HG03521 (cell line): ENCODE data around the gene LRRC72.
"Not testable (repeated sequence)": the region's sequence is repeated elsewhere in the genome, so short reads cannot be mapped to it uniquely, and the experiment has no call there.

Source experiments
- ATAC-seq: cut with Tn5 transposase; IDR thresholded peaks from one replicate; pipeline ENCODE4 v1.9.1; 2021; ENCODE audit warnings: mild to moderate bottlenecking, moderate library complexity; ENCODE audit not compliant: unreplicated experiment

The LRRC72 gene

DNA sequence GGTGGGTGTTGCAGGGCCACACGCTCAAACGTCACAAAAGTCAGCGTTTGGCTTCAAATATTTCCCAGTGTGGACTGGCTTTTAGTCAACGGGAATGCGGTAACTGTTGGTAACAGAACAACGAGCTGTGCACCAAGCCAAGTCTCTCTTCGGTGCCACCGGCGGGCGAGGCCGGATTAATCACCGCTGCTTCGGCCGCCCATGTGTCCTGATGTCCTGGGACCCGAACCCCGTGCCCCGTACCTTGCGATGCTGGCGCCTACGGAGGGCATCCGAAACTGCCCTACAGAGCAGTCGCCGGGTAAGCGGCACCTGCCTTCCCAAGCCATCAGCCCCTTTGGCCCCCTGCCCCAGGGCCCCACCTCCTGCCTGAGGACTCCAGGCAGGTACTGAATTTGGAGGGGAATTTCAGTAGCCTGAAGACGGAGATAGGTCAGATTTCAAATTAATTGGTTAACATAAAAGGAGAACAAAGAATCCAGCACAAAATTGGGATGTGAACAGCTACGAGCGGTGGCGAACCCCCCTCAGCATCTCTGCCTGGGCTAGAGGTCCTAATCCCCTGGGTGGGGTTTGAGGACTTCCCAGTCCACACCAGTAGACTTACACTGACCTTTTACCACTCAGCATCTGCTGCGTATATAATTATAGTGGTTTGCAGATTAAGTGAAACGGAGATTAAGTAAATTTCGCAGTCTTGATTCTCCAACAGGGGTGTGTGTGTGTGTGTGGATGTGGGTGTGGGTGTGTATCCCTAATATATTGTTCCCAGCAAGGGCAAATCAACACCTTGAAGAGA lies at the start of gene LRRC72:
Gene LRRC72, plus strand, starts transcription at position 84 of the 799 bp plus-strand sequence. Its CDS starts 128 bp downstream, at position 212.
- ATAC-seq: no peak

DNA sequence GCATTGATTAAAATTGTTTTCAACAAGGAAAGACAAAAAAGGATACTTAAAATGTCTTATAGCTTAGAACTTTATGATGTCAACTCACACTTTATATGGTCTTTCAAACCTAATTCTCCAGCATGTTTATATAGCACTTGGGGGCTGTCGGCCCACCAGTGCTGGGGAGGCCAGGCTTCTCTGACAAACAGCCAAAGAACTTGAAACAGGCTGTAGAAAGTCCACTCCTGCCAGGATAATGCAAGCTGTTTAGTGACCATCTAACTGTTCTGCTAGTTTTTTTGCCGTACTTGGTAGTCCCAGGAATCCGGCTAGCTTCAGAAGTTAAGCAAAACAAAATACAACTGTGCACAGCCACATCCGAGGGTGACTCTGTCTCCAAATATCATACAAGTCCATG lies 47.5 kb upstream of the LRRC72 start:
- no peak for ATAC-seq

DNA sequence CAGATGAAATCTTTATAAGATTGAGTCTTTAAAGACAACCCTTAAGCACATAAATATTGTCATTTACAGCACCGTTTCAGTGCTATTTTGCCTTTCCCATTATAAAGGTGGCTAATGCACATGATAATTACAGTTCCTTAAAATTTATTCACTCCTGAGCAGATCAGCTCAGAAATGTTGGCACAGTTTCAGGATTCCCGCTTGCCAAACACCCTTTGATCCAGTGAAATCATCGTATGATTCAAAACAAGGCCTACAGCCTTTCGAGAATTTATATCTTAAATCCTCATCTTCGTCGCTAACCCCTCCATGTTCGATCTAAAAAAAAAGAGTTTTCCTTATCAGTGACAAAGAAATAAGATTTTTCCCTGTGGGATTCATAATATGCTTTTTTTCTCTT lies 47.0 kb upstream of the LRRC72 start:
- no peak for ATAC-seq

DNA sequence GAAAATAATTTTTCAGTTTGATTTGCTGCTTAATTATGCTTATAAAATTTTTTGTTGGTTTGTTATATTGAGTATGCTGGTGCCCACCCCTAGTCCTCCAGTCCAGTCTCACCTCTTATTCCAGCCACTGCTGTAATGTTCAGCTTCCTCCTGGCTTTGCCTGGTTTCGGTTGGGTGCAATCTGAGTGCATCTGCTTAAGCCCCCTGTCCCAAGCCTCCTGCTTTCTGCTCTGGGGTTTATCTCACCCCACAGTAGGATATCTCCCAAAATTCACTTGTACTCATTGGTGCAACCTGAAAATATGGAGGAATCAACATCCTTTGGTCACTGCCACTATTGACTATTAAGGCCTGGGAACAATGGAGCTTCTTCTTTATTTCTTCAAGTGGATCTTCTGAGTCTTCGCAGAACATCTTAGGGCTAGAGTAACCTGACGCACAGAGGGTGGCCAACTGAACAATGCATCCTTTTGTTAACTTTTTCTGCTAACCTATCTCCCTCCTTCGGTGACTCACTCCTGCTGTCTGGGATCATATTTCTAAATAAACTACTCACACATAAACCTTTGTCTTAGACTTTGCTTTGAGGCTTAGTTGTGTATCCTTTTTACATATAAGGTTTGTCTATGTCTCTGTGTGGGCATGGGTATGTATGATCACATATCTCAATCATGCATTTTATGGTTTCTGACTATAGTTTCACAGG lies 42.0 kb upstream of the LRRC72 start:
- no peak for ATAC-seq

DNA sequence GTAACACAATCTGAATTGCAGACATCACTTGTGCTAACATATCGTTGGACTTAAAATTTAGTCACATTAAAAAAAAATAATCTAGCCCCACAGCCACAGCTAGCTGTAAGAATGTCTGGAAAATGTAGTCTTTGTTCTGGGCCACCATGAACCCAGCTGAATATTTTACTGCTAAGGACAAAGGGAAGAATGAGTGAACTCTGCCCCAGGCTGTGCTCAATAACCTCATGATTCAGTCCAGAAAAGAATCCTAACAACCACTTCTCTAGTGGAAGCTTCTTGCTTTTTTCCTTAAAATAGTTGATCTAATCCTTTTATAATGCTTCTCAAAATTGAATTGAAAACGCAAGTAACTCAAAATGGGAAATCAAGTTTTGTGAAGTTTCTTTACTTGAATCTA lies 35.5 kb upstream of the LRRC72 start:
- no peak for ATAC-seq

DNA sequence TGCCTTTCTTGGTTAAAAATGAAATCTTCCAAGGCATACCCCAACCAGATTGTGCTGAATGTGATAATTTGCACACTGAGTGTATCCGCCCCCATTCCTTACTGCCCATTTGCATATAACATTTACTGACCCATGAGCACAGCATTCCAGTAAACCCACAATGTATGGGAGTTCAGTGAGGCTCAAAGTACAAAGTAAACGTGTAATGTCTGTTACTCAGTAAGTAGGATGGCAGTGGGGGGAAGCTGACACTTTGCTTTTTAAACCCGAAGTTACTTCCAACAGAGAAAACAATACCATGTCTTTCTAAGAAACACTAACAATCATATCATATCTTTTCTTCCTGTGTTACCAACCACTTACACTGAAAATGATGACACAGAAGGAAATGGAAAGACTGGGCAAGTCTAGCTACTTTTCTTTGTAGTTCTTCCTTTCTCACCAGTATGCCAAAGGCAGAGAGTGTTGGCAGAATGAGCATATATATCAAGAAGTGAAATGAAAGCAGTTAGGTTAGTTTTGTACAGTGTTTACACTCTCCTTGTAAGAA lies 34.0 kb upstream of the LRRC72 start:
- no peak for ATAC-seq

DNA sequence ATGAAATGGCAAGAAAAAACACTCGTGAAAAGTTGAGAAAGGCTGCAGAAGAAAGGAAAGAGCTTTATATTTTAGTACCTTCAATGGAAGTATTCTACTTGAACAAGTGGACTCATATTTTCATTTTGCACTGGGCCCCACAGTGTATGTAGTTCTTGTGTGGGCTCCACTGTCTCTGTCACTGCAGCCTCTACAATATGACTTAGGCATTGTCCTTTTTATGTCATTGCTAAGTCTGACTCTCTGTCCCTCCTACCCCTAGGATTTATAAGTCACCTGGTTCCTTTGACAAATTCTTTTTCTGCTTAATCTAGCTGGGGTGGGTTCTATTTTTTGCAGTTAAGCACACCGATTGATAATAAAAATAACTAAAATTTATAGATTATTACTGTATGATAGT lies 33.4 kb upstream of the LRRC72 start:
- no peak for ATAC-seq

DNA sequence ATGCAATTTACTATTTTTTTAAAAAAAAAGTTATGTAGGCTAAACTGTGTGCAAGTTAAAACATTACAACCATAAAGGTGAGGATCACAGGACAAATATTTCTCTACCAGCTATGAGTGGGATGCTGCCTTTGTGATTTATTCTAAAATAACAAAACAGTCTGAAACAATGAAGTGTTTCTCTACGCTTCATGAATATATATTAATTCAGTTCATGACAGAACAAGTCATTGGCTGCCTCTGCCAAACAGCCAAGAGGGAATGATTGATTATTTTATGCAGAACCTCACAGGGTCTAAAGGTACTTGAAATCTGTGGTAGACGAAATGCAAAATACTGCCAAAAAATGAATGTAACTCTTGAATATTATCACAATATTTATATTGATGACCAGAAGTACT lies 32.1 kb upstream of the LRRC72 start:
- no peak for ATAC-seq

DNA sequence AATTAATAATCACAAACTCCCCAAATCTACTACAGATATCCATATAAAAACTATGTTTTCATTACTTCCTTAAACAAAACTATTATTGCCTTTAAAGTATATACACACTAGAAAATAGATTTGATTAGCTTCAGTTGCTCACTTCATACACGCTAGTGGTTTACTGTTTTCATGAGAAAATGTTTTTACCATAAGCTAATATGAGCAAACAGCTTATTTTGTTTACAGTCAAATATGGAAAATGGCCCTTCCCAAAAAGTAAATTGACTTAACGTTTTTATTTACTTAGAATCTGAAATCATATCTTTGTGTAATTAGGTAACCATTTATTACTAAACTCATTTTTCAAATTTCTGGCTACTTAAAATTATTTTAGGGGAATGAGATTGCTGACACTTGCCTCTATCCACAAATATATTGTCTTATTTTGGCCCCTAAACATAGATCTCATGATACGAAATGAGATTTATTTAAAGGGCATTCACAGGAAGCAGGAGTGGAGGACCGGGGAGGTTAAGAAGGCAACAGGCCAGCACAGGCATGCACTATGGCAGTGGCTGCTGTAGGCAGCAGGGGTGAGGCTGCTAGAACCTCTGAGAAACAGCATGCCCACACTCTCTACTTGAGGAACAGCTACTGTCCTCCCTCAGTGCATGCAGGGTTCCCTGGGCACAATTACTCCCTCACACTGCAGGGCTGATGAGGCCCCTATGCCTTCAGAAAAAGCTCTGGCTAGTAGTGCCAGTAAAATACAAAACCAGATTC lies 31.5 kb upstream of the LRRC72 start:
- ATAC-seq: no peak

DNA sequence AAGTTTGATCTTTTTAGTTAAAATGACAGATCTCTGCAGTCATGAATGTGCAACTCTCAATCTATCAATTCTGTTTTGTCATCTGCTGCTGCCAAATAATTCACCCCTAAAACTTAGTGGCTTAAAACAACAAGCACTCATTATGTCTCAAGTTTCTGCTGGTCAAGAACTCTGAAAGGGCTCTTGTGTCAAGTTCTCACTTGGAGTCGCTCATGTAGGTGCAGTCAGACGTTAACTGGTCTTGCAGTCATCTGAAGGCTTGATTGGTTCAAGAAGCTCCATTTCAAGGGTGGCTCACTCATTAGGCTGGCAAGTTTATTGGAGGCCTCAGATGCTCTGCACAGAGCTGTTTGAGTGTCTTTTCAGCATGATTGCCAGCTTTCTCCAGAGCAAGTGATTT lies 28.5 kb upstream of the LRRC72 start:
- ATAC-seq: no peak

DNA sequence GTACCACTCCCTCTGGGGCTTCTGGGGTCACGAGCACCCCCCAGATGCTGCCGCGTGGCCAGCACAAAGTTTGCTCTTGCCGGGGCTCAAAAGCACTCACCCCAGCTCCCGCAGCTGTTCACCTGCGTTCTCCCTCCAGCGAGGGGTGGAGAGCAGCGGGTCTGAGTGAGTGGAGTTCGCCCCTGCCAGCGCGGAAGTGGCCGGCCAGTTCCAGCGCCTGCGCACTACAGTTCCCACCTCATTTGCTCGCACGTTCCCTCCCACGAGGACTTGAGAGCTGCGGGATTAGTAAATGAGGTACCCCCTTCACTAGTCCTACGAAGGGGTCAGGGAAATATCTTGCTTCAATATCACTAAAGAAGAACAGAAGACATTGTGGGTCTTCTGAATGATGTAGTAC lies 24.3 kb upstream of the LRRC72 start:
- ATAC-seq: no peak

DNA sequence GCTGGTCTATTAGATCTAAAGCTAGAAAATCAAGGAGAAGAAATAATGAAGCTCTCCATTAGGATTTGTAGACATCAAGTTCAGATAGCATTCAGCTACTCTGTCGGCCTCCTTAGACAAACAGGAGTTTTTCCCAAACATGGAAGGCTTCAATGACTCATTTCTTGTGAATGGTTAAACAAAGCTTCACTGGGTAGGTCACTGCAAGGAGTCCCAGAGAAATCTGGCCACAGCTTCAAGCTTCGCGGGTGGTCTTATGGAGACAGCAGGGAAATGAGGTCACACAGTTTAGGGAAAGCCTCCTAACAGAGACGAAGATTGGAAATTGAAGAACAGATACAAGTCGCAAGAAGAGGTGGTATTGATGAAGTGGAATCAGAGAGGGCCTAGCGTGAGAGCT lies 22.6 kb upstream of the LRRC72 start:
- no peak for ATAC-seq

DNA sequence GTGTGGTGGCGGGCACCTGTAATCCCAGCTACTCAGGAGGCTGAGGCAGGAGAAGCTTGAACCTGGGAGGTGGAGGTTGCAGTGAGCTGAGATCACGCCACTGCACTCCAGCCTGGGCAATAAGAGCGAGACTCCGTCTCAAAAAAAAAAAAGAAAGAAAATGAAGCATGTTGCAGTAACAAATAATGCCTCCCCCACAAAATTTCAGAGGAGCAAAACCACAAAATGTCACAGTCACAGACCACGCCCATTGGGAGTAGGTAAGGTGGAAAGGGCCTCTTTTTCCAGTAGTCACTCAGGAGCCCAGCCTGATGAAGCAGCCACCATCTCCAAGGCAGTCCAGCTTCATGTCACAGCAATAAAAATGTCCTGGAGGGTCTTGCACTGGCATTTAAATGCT lies 20.2 kb upstream of the LRRC72 start:
- not testable (repeated sequence) for ATAC-seq

DNA sequence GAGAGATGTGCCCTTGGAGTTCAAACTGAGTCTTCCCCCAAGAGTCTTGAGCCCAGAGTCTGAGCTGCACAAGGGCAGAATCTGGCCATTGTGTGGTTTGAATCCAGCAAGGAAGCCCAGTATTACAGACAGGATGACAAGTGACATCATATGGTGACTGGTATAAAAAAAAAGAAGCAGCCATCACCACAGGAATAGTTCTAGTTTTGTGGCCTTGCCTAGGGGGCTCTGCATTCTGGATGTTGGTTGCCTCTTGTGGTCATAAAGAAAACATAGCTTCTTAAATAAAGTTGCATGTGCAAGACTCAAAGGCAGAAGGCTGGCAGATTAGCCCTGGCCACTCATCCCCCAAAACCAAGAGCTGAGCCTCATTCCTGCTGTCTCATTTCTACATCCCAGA lies 16.8 kb upstream of the LRRC72 start:
- ATAC-seq: no peak

DNA sequence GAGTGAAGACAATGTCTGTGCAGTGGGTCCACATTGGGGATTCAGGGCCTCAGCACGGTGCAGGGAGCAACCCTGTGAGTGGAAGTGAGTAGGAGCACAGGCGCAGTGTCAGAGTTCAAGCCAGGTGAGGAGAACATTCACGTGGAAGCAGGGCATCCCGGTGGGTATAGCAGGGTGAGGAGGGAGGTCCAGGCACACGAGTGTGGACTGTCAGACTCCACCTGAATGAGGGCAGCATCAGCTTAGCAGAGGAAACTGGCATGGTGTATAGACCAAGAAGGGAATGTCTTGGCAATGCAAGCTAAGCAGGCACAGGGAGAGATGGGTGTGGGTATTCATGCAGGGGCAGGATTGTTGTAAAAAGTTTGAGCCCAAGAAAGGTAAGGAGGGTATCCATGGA lies 15.3 kb upstream of the LRRC72 start:
- ATAC-seq: no peak

DNA sequence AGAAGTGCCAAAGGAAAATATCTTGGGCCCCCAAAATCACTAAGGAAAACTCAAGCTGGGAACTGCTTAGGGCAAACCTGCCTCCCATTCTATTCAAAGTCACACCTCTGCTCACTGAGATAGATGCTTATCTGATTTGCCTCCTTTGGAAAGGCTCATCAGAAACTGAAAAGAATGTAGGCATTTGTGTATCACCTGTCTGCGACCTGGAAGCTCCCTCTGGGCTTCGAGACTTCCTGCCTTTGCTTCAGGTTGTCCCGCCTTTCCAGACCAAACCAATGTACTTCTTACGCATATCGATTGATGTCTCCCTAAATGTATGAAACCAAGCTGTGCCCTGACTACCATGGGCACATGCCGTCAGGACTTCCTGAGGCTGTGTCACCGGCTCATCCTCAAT lies 14.5 kb upstream of the LRRC72 start:
- no peak for ATAC-seq

DNA sequence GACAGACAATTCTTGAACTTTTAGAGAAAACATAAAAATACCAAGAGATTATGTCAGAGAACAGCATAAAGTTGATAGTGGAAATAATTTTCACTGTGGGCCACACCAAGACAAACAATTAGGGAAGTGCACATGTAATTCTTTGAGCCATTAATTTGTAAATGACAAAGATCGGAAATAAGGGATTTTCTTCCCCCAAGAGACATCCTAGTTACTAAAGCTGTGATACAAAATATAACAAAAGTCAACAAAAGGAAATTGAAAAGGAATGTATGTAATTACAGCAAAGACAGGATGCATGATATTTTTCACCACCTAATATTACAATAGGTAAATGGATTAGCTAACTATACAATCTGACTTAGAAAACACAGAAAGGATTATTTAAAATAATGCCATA lies 12.4 kb upstream of the LRRC72 start:
- no peak for ATAC-seq

DNA sequence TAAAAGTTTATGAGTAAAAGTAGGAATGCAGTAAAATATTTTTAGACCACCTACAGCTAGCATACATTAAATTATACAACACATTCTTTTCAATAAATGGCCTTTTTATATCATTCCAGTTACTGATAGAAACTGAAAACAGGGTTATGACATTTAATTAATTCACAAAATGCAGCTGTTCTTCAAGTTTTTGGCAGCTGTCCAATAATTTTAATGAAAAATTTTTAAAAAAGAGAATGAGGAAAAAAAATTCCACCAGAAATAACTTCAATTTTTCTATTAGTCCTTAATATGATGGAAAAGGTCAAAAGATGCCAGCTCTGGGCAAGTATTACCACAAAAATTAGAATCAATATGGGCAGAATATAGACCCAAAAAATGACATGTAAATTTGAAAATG lies 11.9 kb upstream of the LRRC72 start:
- no peak for ATAC-seq

DNA sequence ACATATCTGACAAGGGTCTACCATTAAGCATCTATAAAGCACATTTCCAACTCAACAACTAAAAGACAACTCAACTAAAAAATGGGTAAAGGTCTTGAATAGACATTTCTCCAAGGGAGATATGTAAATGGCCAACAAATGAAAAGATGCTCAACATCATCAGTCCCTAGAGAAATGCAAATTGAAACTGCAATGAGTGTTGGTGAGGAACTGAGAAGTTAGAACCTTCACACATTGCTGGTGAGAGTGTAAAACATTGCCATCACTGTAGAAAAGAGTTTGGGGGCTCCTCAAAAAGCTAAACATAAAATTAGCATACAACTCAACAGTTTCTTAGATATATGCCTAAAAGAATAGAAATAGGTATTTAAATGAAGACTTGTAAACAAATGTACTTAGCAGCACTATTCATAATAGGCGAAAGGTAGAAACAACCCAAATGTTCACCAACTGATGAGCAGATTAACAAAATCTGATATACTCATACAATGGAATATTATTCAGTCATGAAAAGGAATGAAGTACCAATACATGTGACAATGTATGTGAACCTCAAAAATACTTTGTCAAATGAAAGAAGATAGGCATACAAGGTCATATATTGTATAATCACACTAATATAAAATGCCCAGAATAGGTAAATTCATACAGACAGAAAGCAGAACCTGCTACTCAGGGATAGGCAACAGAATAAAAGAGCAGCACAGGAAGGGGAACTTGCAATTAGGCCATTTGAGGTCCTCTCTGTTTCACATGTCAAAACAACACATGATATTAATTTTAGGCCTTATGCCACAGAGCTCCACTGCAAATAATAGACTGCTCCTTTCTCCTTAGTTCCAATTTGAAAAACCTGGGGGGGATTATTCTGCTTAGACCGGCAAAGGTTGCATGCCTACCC lies 10.6 kb upstream of the LRRC72 start:
- no peak for ATAC-seq

DNA sequence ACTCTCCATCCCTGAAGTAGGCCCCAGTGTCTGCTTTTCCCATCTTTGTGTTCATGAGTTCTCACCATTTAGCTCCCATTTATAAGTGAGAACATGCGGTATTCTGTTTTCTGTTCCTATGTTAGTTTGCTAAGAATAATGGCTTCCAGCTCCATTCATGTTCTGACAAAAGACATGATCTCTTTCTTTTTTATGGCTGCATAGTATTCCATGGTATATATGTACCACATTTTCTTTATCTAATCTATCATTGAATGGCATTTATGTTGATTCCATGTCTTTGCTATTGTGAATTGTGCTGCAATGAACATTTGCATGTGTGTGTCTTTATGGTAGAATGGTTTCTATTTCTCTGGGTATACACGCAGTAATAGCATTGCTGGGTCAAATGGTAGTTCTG lies 6.6 kb upstream of the LRRC72 start:
- ATAC-seq: not testable (repeated sequence)
